OCI-LY3 (cell line): ENCODE measurements around the gene ADAMTS2.

Experiments
- H2AFZ ChIP-seq: fragments of 200-600, 300-600 bp; shearing (Covaris generic); 2 replicates; pipeline ENCODE4 v1.6.0; 2014; ENCODE audit warnings: antibody characterized with exemption, low read depth, low read length
- H3K27ac ChIP-seq: fragments of 200-600, 300-600 bp; sonication (generic); 2 replicates; pipeline ENCODE4 v1.5.1; 2014; ENCODE audit warnings: mild to moderate bottlenecking, low read length, moderate library complexity, mixed read lengths
- H3K27me3 ChIP-seq: fragments of 200-600, 300-600 bp; sonication (generic); 2 replicates; pipeline ENCODE4 v1.6.1; 2014; ENCODE audit warnings: low read depth, low read length, mixed read lengths
- H3K36me3 ChIP-seq: fragments of 200-600, 300-600 bp; sonication (generic); replicated peaks from 2 replicates; pipeline ENCODE3; 2014; ENCODE audit warnings: low read depth, low read length, mixed read lengths
- H3K4me1 ChIP-seq: fragments of 300-600, 200-600 bp; sonication (generic); 2 replicates; pipeline ENCODE4 v1.6.1; 2014; ENCODE audit warnings: low read length, mixed read lengths
- H3K4me2 ChIP-seq: fragments of 200-600, 300-600 bp; sonication (generic); 2 replicates; pipeline ENCODE4 v1.6.1; 2014; ENCODE audit warnings: low read length, mixed read lengths
- H3K4me3 ChIP-seq: fragments of 300-600, 200-600 bp; sonication (generic); 2 replicates; pipeline ENCODE4 v1.5.1; 2014; ENCODE audit warnings: antibody characterized with exemption, mild to moderate bottlenecking, low read length, moderate library complexity
- H3K79me2 ChIP-seq: fragments of 300-600, 200-600 bp; shearing (Covaris generic); 2 replicates; pipeline ENCODE4 v1.6.1; 2014; ENCODE audit warnings: mild to moderate bottlenecking, low read length, mixed read lengths
- H3K9ac ChIP-seq: fragments of 300-600, 200-600 bp; shearing (Covaris generic); 2 replicates; pipeline ENCODE4 v1.6.0; 2014; ENCODE audit warnings: mild to moderate bottlenecking, low read length, moderate library complexity
- H3K9me3 ChIP-seq: fragments of 200-600, 300-600 bp; shearing (Covaris generic); 2 replicates; pipeline ENCODE4 v1.6.1; 2014; ENCODE audit warnings: low read length, mixed read lengths; ENCODE audit not compliant: insufficient read depth
- H4K20me1 ChIP-seq: fragments of 200-600, 300-600 bp; sonication (generic); 2 replicates; pipeline ENCODE4 v1.6.1; 2016; ENCODE audit warnings: low read length, mixed read lengths; ENCODE audit not compliant: insufficient read depth
- CTCF ChIP-seq: fragments of 200-600, 300-600 bp; sonication (generic); IDR thresholded peaks from 2 replicates; pipeline ENCODE4 v1.5.1; 2014; ENCODE audit warnings: antibody characterized with exemption, low read length, low read depth
- EZH2phosphoT487 ChIP-seq: fragments of 200-600 bp; shearing (Covaris generic); IDR thresholded peaks from 2 replicates; pipeline ENCODE4 v1.6.1; 2018; ENCODE audit warnings: antibody characterized with exemption, mixed run types, low read depth

The ADAMTS2 gene

GRCh38 chr5:179123491-179124272 lies 221.6 kb downstream of the ADAMTS2 start:
- Histone ChIP-seq H3K4me2 (no peak overlapping the region), H3K79me2 (no peaks in the 10 kb centered on the region), H3K9me3 (no peaks in the 10 kb centered on the region), H2AFZ (no peak overlapping the region), H3K4me1 (no peaks in the 10 kb centered on the region), H3K27ac (no peak overlapping the region), H3K36me3 (no peaks in the 10 kb centered on the region), H3K4me3 (no peak overlapping the region), H4K20me1 (no peaks in the 10 kb centered on the region), H3K27me3 (no peaks in the 10 kb centered on the region), H3K9ac (no peak overlapping the region)
- TF ChIP-seq CTCF (no peak), EZH2phosphoT487 (no peak)

- no peaks in the 10 kb centered on the region for H3K9me3 ChIP-seq
These were observed 222.2 kb downstream of the ADAMTS2 start for GRCh38 chr5:179123109-179123426.

GRCh38 chr5:179122411-179123108 lies 222.7 kb downstream of the ADAMTS2 start:
- H4K20me1 ChIP-seq: no peaks in the 10 kb centered on the region
- H3K27ac ChIP-seq: no peak overlapping the region
- no peaks in the 10 kb centered on the region for H3K4me1 ChIP-seq
- no peak overlapping the region for H3K4me2 ChIP-seq
- H3K9me3 ChIP-seq: no peaks in the 10 kb centered on the region
- no peaks in the 10 kb centered on the region for H3K27me3 ChIP-seq
- H3K4me3 ChIP-seq: no peak overlapping the region
- no peak overlapping the region for H2AFZ ChIP-seq
- H3K79me2 ChIP-seq: no peaks in the 10 kb centered on the region
- no peak for TF ChIP-seq CTCF
- TF ChIP-seq EZH2phosphoT487: no peak
- H3K36me3 ChIP-seq: no peaks in the 10 kb centered on the region
- H3K9ac ChIP-seq: no peak overlapping the region

More at GRCh38 chr5:179123109-179123426, 222.2 kb downstream of the ADAMTS2 start:
- Histone ChIP-seq H3K4me2 (no peak overlapping the region), H3K36me3 (no peaks in the 10 kb centered on the region), H4K20me1 (no peaks in the 10 kb centered on the region), H3K9ac (no peak overlapping the region), H2AFZ (no peak overlapping the region), H3K27ac (no peak overlapping the region), H3K27me3 (no peaks in the 10 kb centered on the region), H3K4me3 (no peak overlapping the region), H3K79me2 (no peaks in the 10 kb centered on the region), H3K4me1 (no peaks in the 10 kb centered on the region)
- TF ChIP-seq EZH2phosphoT487 (no peak), CTCF (no peak)

GRCh38 chr5:179121667-179122111 lies 223.6 kb downstream of the ADAMTS2 start:
- no peaks in the 10 kb centered on the region for H3K27me3 ChIP-seq
- no peak overlapping the region for H3K9ac ChIP-seq
- H3K36me3 ChIP-seq: no peaks in the 10 kb centered on the region
- TF ChIP-seq EZH2phosphoT487 (no peak), CTCF (no peak)
- H4K20me1 ChIP-seq: no peaks in the 10 kb centered on the region
- H3K4me2 ChIP-seq: no peak overlapping the region
- H2AFZ ChIP-seq: no peak overlapping the region
- no peak overlapping the region for H3K27ac ChIP-seq
- H3K4me3 ChIP-seq: no peak overlapping the region
- no peaks in the 10 kb centered on the region for H3K9me3 ChIP-seq
- H3K4me1 ChIP-seq: no peaks in the 10 kb centered on the region
- H3K79me2 ChIP-seq: no peaks in the 10 kb centered on the region
